Measurements from ENCODE around the gene SFRP4.

DNA sequence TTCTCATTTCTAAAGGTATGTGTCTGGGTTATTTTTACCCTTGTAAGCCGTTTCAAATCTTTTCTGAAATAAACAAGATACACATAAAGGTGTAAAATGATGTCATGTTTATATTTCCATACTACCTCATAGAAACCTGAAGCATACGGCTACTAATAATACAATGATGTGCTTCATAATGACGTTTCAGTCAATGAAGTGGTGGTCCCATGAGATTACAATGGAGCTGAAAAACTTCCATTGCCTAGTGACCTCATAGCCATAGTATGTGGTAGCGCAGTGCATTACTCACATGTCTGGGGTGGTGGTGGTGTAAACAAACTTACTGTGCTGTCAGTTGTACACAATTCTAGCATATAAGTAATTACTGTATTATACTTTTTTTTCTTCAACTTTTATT, 28.7 kb upstream of the SFRP4 start:
- TF ChIP-seq POLR2A (IDR thresholded peaks at IDR 0.05): no peak
- TF ChIP-seq, protein P1, sequence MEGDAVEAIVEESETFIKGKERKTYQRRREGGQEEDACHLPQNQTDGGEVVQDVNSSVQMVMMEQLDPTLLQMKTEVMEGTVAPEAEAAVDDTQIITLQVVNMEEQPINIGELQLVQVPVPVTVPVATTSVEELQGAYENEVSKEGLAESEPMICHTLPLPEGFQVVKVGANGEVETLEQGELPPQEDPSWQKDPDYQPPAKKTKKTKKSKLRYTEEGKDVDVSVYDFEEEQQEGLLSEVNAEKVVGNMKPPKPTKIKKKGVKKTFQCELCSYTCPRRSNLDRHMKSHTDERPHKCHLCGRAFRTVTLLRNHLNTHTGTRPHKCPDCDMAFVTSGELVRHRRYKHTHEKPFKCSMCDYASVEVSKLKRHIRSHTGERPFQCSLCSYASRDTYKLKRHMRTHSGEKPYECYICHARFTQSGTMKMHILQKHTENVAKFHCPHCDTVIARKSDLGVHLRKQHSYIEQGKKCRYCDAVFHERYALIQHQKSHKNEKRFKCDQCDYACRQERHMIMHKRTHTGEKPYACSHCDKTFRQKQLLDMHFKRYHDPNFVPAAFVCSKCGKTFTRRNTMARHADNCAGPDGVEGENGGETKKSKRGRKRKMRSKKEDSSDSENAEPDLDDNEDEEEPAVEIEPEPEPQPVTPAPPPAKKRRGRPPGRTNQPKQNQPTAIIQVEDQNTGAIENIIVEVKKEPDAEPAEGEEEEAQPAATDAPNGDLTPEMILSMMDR (IDR thresholded peaks at IDR 0.05): no peak
